HepG2 (cell line): ENCODE measurements around the gene ZPR1. TPM values are rescaled to one million over a fixed set of nuclear protein-coding genes. Genes with fewer than 3 reads are reported as not detected.

Source experiments
- ARNTL ChIP-seq: sonication (generic); formaldehyde crosslinking; IDR thresholded peaks from 2 replicates; pipeline ENCODE4 v1.4.0; 2020; ENCODE audit warnings: mild to moderate bottlenecking, missing genetic modification reagents
- EHMT2 ChIP-seq: fragments of 200-600 bp; sonication (generic); IDR thresholded peaks from 2 replicates; pipeline ENCODE4 v1.7.0; 2017; ENCODE audit warnings: antibody characterized with exemption, low read depth, low read length, borderline replicate concordance
- FIP1L1 ChIP-seq: fragments of 200-400 bp; formaldehyde crosslinking; IDR thresholded peaks from 2 replicates; pipeline ENCODE4 v1.6.1; 2018; ENCODE audit warnings: low read depth, mild to moderate bottlenecking, low read length, moderate library complexity, borderline replicate concordance; ENCODE audit not compliant: insufficient read depth
- FUBP1 ChIP-seq: sonication (generic); formaldehyde crosslinking; IDR thresholded peaks from 2 replicates; pipeline ENCODE4 v1.5.1; 2020; ENCODE audit warnings: missing genetic modification reagents, mild to moderate bottlenecking, borderline replicate concordance
- KMT2B ChIP-seq: IDR thresholded peaks from 2 replicates; pipeline ENCODE4 v1.6.1; 2016; ENCODE audit warnings: missing genetic modification reagents, missing compliant biosample characterization
- MED13 ChIP-seq: sonication (generic); formaldehyde crosslinking; IDR thresholded peaks from 2 replicates; pipeline ENCODE4 v1.5.0; 2020; ENCODE audit warnings: missing genetic modification reagents
- MTF2 ChIP-seq: sonication (generic); formaldehyde crosslinking; IDR thresholded peaks from 2 replicates; pipeline ENCODE4 v1.5.0; 2020; ENCODE audit warnings: missing genetic modification reagents, borderline replicate concordance
- NFE2L1 ChIP-seq: sonication (generic); formaldehyde crosslinking; IDR thresholded peaks from 2 replicates; pipeline ENCODE4 v1.4.0; 2020; ENCODE audit warnings: missing genetic modification reagents, mild to moderate bottlenecking, borderline replicate concordance
- PITX1 ChIP-seq: sonication (generic); formaldehyde crosslinking; IDR thresholded peaks from 2 replicates; pipeline ENCODE4 v1.5.1; 2020; ENCODE audit warnings: mild to moderate bottlenecking, missing genetic modification reagents
- SALL1 ChIP-seq: sonication (generic); formaldehyde crosslinking; IDR thresholded peaks from 2 replicates; pipeline ENCODE4 v1.8.0; 2022; ENCODE audit warnings: mild to moderate bottlenecking, missing genetic modification reagents
- SP1 ChIP-seq, 2 experiments: fragments of 450-650 bp in 1 of 2; sonication (generic) in 1 of 2; formaldehyde crosslinking in 1 of 2; IDR thresholded peaks; 2 replicates each; pipeline versions ENCODE4 v1.4.0 to v1.6.1; 2016 to 2020; ENCODE audit warnings: missing genetic modification reagents in 1 of 2
- SRSF4 ChIP-seq: fragments of 200-400 bp; formaldehyde crosslinking; IDR thresholded peaks from one replicate; pipeline ENCODE4 v1.6.1; 2018; ENCODE audit warnings: mild to moderate bottlenecking, low read depth, low read length, moderate library complexity; ENCODE audit not compliant: poor library complexity, severe bottlenecking
- THRA ChIP-seq: sonication (generic); formaldehyde crosslinking; IDR thresholded peaks from 2 replicates; pipeline ENCODE4 v1.4.0; 2020; ENCODE audit warnings: missing genetic modification reagents, borderline replicate concordance
- ZNF329 ChIP-seq: sonication (generic); formaldehyde crosslinking; IDR thresholded peaks from 2 replicates; pipeline ENCODE4 v1.9.0; 2021; ENCODE audit warnings: low read depth, mild to moderate bottlenecking, missing genetic modification reagents
- ZNF333 ChIP-seq: sonication (generic); formaldehyde crosslinking; IDR thresholded peaks from 2 replicates; pipeline ENCODE4 v1.4.0; 2020; ENCODE audit warnings: mild to moderate bottlenecking, missing genetic modification reagents, borderline replicate concordance
- ZNF44 ChIP-seq: sonication (generic); formaldehyde crosslinking; IDR thresholded peaks from 2 replicates; pipeline ENCODE4 v1.5.1; 2020; ENCODE audit warnings: mild to moderate bottlenecking, missing genetic modification reagents
- ZNF547 ChIP-seq: sonication (generic); formaldehyde crosslinking; IDR thresholded peaks from 2 replicates; pipeline ENCODE4 v1.5.1; 2020; ENCODE audit warnings: mild to moderate bottlenecking, missing genetic modification reagents
- ZNF629 ChIP-seq: sonication (generic); formaldehyde crosslinking; conservative IDR thresholded peaks from 2 replicates; pipeline ENCODE4 v1.5.0; 2020; ENCODE audit warnings: missing genetic modification reagents
- ZNF672 ChIP-seq: sonication (generic); formaldehyde crosslinking; IDR thresholded peaks from 2 replicates; pipeline ENCODE4 v1.8.1; 2022; ENCODE audit warnings: missing genetic modification reagents
- ZNF883 ChIP-seq: sonication (generic); formaldehyde crosslinking; IDR thresholded peaks from 2 replicates; pipeline ENCODE4 v1.5.1; 2020; ENCODE audit warnings: mild to moderate bottlenecking, missing genetic modification reagents; ENCODE audit errors: not compliant biosample characterization
- ZSCAN21 ChIP-seq: sonication (generic); formaldehyde crosslinking; IDR thresholded peaks from 2 replicates; pipeline ENCODE4 v1.8.0; 2022; ENCODE audit warnings: mild to moderate bottlenecking, missing genetic modification reagents, moderate library complexity, borderline replicate concordance
- polyA plus RNA-seq, 8 experiments: library from polyadenylated mRNA; depleted of rRNA in 3 of 8; stranded (reverse) in 7 of 8; unstranded in 1 of 8; fragments of >200 nt; fragmentation: Illumina TruSeq in 4 of 8; extraction: Trizol in 4 of 8; gene quantifications; 2 replicates each; pipeline versions ENCODE4 v1.2.1 to v1.2.3, GENCODE V29; 2011 to 2016; ENCODE audit warnings: low read depth in 4 of 8, missing spikeins in 1 of 8, mixed read lengths in 1 of 8; ENCODE audit not compliant: insufficient read depth in 1 of 8
- total RNA-seq, 5 experiments: library from RNA; depleted of rRNA; stranded (reverse); fragments of >200 nt; fragmentation: Illumina TruSeq; extraction: Trizol; gene quantifications; 2 replicates each; pipeline ENCODE4 v1.2.3, GENCODE V29; 2016; ENCODE audit warnings: low read depth in 1 of 5
- TF ChIP-seq, protein P1 (sequence below): sonication (generic); formaldehyde crosslinking; IDR thresholded peaks from 2 replicates; pipeline ENCODE4 v1.9.0; 2022; ENCODE audit warnings: low read depth, missing genetic modification reagents
- TF ChIP-seq, protein P2 (sequence below): conservative IDR thresholded peaks from 2 replicates; pipeline ENCODE4 v1.6.1; 2018; ENCODE audit warnings: missing genetic modification reagents

The ZPR1 gene
- total and polyA plus RNA-seq, 2 of the 13 experiments (the other 11 are each of a cell fraction or from before 2014, with no cell fraction given) = 40.0 to 79.3 TPM

DNA sequence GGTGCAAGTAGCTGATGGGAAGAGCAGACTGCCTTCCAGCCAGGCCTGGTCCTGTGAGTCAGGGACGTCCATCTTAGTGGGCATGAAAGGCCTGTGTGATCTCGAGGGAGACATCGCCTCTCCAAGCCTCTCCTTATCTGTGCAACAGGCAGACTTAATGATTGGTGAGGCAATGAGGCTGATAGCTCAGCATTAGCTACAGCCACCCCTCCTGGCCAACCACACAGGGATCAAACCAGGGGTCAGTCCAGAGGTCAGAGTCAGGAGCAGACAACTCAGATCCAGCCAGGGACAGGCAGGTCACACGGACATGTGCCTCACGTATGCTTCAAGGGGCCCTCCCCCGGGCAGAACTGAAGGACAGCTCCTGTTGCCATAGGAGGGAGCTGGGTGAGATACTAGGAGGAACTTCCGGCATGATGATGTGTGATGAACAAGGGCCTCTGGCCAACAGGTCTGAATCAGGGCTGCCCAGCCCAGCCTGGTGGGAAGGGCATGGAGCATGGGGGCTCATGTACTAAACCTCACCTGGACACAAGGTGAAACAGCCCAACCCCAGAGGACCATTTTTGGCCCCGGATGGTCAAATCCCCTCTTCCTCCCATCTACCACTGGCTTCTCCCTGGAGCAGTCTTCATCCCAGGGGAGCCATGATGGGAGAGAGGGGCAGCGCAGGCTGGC lies 39.1 kb upstream of the ZPR1 start (continued):
- no peak for TF ChIP-seq SRSF4
- TF ChIP-seq SP1 (IDR thresholded peaks at IDR 0.05) = no peak
- TF ChIP-seq SP1 (CRISPR knock-in tag; IDR thresholded peaks at IDR 0.05) = no peak; the same call in 1 of the 2 replicates
- peak; percentile 63 for TF ChIP-seq ZNF883 (CRISPR knock-in tag)
- peak; percentile 24; the same call in 1 of the 2 replicates for TF ChIP-seq ZNF333 (CRISPR knock-in tag)
- no peak for TF ChIP-seq EHMT2
- peak; percentile 93; the same call in 1 of the 2 replicates for TF ChIP-seq ZSCAN21 (CRISPR knock-in tag)
- TF ChIP-seq, protein P1, sequence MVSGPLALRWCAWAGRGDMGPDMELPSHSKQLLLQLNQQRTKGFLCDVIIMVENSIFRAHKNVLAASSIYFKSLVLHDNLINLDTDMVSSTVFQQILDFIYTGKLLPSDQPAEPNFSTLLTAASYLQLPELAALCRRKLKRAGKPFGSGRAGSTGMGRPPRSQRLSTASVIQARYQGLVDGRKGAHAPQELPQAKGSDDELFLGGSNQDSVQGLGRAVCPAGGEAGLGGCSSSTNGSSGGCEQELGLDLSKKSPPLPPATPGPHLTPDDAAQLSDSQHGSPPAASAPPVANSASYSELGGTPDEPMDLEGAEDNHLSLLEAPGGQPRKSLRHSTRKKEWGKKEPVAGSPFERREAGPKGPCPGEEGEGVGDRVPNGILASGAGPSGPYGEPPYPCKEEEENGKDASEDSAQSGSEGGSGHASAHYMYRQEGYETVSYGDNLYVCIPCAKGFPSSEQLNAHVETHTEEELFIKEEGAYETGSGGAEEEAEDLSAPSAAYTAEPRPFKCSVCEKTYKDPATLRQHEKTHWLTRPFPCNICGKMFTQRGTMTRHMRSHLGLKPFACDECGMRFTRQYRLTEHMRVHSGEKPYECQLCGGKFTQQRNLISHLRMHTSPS (CRISPR knock-in tag) = 0 out of 2 replicates have a peak, but pooled peaks have one; percentile 66
- TF ChIP-seq KMT2B (CRISPR knock-in tag) = no peak
- peak; percentile 26; the same call in 1 of the 2 replicates for TF ChIP-seq ZNF629
- TF ChIP-seq ZNF329 (CRISPR knock-in tag) = no peak
- peak; percentile 85; the same call in 1 of the 2 replicates for TF ChIP-seq THRA (CRISPR knock-in tag)
- TF ChIP-seq SALL1 (CRISPR knock-in tag) = peak; percentile 98
- no peak for TF ChIP-seq MTF2 (CRISPR knock-in tag)
- TF ChIP-seq, protein P2, sequence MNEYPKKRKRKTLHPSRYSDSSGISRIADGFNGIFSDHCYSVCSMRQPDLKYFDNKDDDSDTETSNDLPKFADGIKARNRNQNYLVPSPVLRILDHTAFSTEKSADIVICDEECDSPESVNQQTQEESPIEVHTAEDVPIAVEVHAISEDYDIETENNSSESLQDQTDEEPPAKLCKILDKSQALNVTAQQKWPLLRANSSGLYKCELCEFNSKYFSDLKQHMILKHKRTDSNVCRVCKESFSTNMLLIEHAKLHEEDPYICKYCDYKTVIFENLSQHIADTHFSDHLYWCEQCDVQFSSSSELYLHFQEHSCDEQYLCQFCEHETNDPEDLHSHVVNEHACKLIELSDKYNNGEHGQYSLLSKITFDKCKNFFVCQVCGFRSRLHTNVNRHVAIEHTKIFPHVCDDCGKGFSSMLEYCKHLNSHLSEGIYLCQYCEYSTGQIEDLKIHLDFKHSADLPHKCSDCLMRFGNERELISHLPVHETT = no peak
- peak; percentile 95 for TF ChIP-seq PITX1 (CRISPR knock-in tag)
- no peak for TF ChIP-seq ZNF672 (CRISPR knock-in tag)
- TF ChIP-seq FIP1L1 = no peak
- no peak; the same call in 1 of the 2 replicates for TF ChIP-seq NFE2L1 (CRISPR knock-in tag)
- TF ChIP-seq MED13 = peak; percentile 80; the same call in 1 of the 2 replicates
- peak; percentile 58; the same call in 1 of the 2 replicates for TF ChIP-seq ZNF44 (CRISPR knock-in tag)
- peak; percentile 45; the same call in 1 of the 2 replicates for TF ChIP-seq ZNF547
- no peak for TF ChIP-seq FUBP1 (CRISPR knock-in tag)
- TF ChIP-seq ARNTL (CRISPR knock-in tag) = peak; percentile 97
